ENCODE results near the gene PBRM1. TPM values are rescaled to one million over a fixed set of nuclear protein-coding genes. Genes with fewer than 3 reads are reported as not detected.

Gene PBRM1
- total and polyA plus RNA-seq, 8 donors, result 6.0 to 130 (median 64.9) TPM

DNA sequence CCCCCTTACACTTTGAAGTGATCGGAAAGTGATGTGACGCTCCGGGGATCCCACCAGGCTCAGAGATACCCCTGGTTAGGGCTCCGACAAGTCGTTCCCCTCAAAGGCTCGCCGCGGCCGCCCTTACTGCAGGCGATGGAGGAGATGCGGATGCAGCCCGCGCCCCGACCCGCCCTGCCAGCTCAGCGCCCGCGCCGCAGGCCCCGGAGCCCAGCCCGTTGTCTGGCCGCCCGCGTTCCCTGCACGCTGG, 19.6 kb upstream of the PBRM1 start:
- peak in 1 of 4 donors; percentile 6 for TF ChIP-seq POLR2A (IDR thresholded peaks at IDR 0.05)
- TF ChIP-seq EP300 (IDR thresholded peaks at IDR 0.05), result no peak
- 1% methylated on average over 12 to 25 of the region's 25 CpGs for WGBS, 5 donors
- no peaks in the 10 kb centered on the region for H3K9me3 ChIP-seq

GRCh38 chr3:52704611-52705437, 19.1 kb upstream of the PBRM1 start:
- no peaks in the 10 kb centered on the region for H3K27me3 ChIP-seq
- DNase-seq, result peak in 1 of 2 donors; percentile 63
- intact Hi-C loops (cut with DNase I; ENCODE audit: low total_unique reads), result no loop called here
- TF ChIP-seq EP300 (IDR thresholded peaks at IDR 0.05) (no peak), POLR2AphosphoS5 (IDR thresholded peaks at IDR 0.05) (no peak), POLR2A (IDR thresholded peaks at IDR 0.05) (no peak), CTCF (IDR thresholded peaks at IDR 0.05) (no peak)
- H3K4me3 ChIP-seq, result peak overlapping the region; percentile 85 to 96 (median 94)
- 1 to 9% (median 2%) methylated on average over 9 to 22 of the region's 22 CpGs for WGBS, 5 donors
- no peaks in the 10 kb centered on the region for H3K9me3 ChIP-seq
- peak overlapping the region; percentile 85 to 95 (median 92) for H3K27ac ChIP-seq
- H3K4me1 ChIP-seq, result peaks cover 11 to 54% (median 45%) of the 10 kb centered on the region in 4 donors
- peaks cover 6 to 27% (median 21%) of the 10 kb centered on the region in 4 donors for H3K36me3 ChIP-seq

More for the DNA sequence above, 19.6 kb upstream of the PBRM1 start:
- peak overlapping the region; percentile 85 to 96 (median 94) for H3K4me3 ChIP-seq
- H3K4me1 ChIP-seq, result peaks cover 11 to 54% (median 45%) of the 10 kb centered on the region in 4 donors
- no peak for DNase-seq
- no peaks in the 10 kb centered on the region for H3K27me3 ChIP-seq
- intact Hi-C loops (cut with DNase I; ENCODE audit: low total_unique reads), result no loop called here
- H3K27ac ChIP-seq, result peak overlapping the region; percentile 85 to 95 (median 92)
- H3K36me3 ChIP-seq, result peaks cover 7 to 29% (median 19%) of the 10 kb centered on the region in 4 donors

GRCh38 chr3:52703341-52703740, 17.6 kb upstream of the PBRM1 start:
- peaks cover 4 to 26% (median 23%) of the 10 kb centered on the region in 4 donors for H3K36me3 ChIP-seq
- intact Hi-C loops (cut with DNase I; ENCODE audit: low total_unique reads), result no loop called here
- TF ChIP-seq POLR2A (IDR thresholded peaks at IDR 0.05), result no peak
- TF ChIP-seq EP300 (IDR thresholded peaks at IDR 0.05), result no peak
- no peak for TF ChIP-seq CTCF (IDR thresholded peaks at IDR 0.05)
- no peak for TF ChIP-seq POLR2AphosphoS5 (IDR thresholded peaks at IDR 0.05)
- peaks cover 11 to 51% (median 45%) of the 10 kb centered on the region in 4 donors for H3K4me1 ChIP-seq
- no peak overlapping the region for H3K4me3 ChIP-seq
- H3K9me3 ChIP-seq, result no peaks in the 10 kb centered on the region
- no peaks in the 10 kb centered on the region for H3K27me3 ChIP-seq
- WGBS, 5 donors, result 82 to 90% (median 89%) methylated on average over 7 of the region's 7 CpGs
- DNase-seq, result no peak
- H3K27ac ChIP-seq, result peak overlapping the region in 3 of 5 donors; percentile 89 to 95 (median 92)

DNA sequence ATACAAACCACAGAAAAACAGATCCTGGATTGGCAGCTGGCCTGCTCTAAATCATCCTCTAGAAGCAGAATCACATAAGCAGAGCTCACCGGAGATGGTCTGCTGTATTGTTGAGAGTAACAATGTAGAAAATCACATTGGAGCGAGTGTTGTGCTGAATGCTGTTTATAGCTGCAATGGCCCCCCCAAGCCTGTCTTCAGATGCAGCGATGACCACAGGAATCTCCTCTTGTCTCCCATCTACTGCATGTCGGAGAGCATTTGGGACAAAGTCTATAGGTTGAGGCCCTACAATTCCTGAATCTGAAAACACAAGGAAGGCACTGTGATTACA, 11.9 kb upstream of the PBRM1 start:
- H3K9me3 ChIP-seq, result no peaks in the 10 kb centered on the region
- no peaks in the 10 kb centered on the region for H3K27me3 ChIP-seq
- no peak for DNase-seq
- H3K36me3 ChIP-seq, result peaks cover 48 to 75% (median 73%) of the 10 kb centered on the region in 4 donors
- H3K4me1 ChIP-seq, result peaks cover 0 to 15% (median 4%) of the 10 kb centered on the region in 4 donors
- H3K27ac ChIP-seq, result no peak overlapping the region
- H3K4me3 ChIP-seq, result no peak overlapping the region
- TF ChIP-seq EP300 (IDR thresholded peaks at IDR 0.05), result no peak
- TF ChIP-seq POLR2A (IDR thresholded peaks at IDR 0.05), result no peak
- no peak for TF ChIP-seq CTCF (IDR thresholded peaks at IDR 0.05)
- TF ChIP-seq POLR2AphosphoS5 (IDR thresholded peaks at IDR 0.05), result no peak
- 84 to 95% (median 91%) methylated on average over 4 of the region's 4 CpGs for WGBS, 5 donors
- intact Hi-C loops (cut with DNase I; ENCODE audit: low total_unique reads), result no loop called here

Data from stomach (tissue), 9 donors.